IPS-15b (cell line): ENCODE data around the gene RAB41.
"Not testable (repeated sequence)": the region's sequence is repeated elsewhere in the genome, so short reads cannot be mapped to it uniquely, and the experiment has no call there.

Experiments used
- H3K27me3 ChIP-seq: one replicate; pipeline ENCODE4 v1.6.1; 2013; ENCODE audit warnings: low read length; ENCODE audit not compliant: control insufficient read depth, insufficient read depth
- H3K36me3 ChIP-seq: one replicate; pipeline ENCODE4 v1.6.1; 2013; ENCODE audit warnings: low read length; ENCODE audit not compliant: control insufficient read depth, insufficient read depth
- H3K4me1 ChIP-seq: one replicate; pipeline ENCODE4 v1.6.1; 2013; ENCODE audit warnings: mild to moderate bottlenecking, low read length; ENCODE audit not compliant: control insufficient read depth, insufficient read depth
- H3K4me3 ChIP-seq: one replicate; pipeline ENCODE4 v1.5.1; 2013; ENCODE audit warnings: low read depth, low read length
- H3K9ac ChIP-seq: one replicate; pipeline ENCODE4 v1.6.1; 2013; ENCODE audit warnings: low read depth, mild to moderate bottlenecking, low read length
- H3K9me3 ChIP-seq: one replicate; pipeline ENCODE4 v1.6.1; 2013; ENCODE audit warnings: mild to moderate bottlenecking, low read length; ENCODE audit not compliant: control insufficient read depth, insufficient read depth

Gene RAB41

DNA sequence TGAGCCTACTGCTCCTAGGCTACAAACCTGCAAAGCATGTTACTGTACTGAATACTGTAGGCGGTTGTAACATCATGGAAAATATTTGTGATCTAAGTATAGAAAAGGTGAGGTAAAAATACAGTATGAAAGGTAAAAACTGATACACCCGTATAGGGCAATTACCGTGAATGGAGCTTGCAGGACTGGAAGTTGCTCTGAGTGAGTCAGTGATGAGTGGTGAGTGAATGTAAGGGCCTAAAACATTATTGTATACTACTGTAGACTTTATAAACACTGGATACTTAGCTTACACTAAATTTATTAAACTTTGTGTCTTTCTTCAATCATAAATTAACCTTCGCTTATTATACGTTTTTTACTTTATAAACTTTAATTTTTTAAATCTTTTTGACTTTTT is 11.6 kb downstream of the RAB41 start:
- H3K4me1 ChIP-seq: peaks cover 3% of the 10 kb centered on the region
- no peak overlapping the region for H3K9ac ChIP-seq
- H3K9me3 ChIP-seq: no peaks in the 10 kb centered on the region
- no peaks in the 10 kb centered on the region for H3K27me3 ChIP-seq
- peaks cover 3% of the 10 kb centered on the region for H3K36me3 ChIP-seq
- H3K4me3 ChIP-seq: no peak overlapping the region

DNA sequence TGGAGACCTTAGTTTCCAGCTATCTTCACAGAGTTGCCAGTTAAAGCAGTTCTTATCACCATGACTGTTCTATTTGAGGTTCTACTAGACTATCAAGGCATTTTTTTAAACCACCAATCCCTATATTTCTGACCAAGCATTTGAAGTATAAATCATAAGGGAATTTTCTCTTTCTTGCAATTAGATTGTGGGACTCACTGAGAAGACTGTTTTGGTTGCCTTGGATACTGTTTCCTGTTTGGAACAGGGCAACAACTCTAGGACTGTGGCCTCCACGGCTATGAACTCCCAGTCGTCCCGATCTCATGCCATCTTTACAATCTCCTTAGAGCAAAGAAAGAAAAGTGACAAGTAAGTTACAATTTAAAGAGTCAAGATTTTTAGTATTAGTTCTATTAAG is 19.7 kb downstream of the RAB41 start:
- H3K4me1 ChIP-seq: no peaks in the 10 kb centered on the region
- peaks cover 4% of the 10 kb centered on the region for H3K9me3 ChIP-seq
- no peaks in the 10 kb centered on the region for H3K27me3 ChIP-seq
- no peak overlapping the region for H3K4me3 ChIP-seq
- H3K36me3 ChIP-seq: peaks cover 3% of the 10 kb centered on the region
- no peak overlapping the region for H3K9ac ChIP-seq

- Histone ChIP-seq H3K4me1 (no peaks in the 10 kb centered on the region), H3K36me3 (no peaks in the 10 kb centered on the region), H3K27me3 (no peaks in the 10 kb centered on the region)
Measured at GRCh38 chrX:70313503-70313902, 31.5 kb downstream of the RAB41 start.

GRCh38 chrX:70322784-70323183 is 40.8 kb downstream of the RAB41 start:
- Histone ChIP-seq H3K9me3 (peaks cover 3% of the 10 kb centered on the region), H3K9ac (no peak overlapping the region), H3K27me3 (no peaks in the 10 kb centered on the region), H3K4me3 (no peak overlapping the region), H3K36me3 (no peaks in the 10 kb centered on the region), H3K4me1 (no peaks in the 10 kb centered on the region)

More at GRCh38 chrX:70313503-70313902, 31.5 kb downstream of the RAB41 start:
- no peaks in the 10 kb centered on the region for H3K9me3 ChIP-seq
- no peak overlapping the region for H3K4me3 ChIP-seq
- H3K9ac ChIP-seq: no peak overlapping the region

DNA sequence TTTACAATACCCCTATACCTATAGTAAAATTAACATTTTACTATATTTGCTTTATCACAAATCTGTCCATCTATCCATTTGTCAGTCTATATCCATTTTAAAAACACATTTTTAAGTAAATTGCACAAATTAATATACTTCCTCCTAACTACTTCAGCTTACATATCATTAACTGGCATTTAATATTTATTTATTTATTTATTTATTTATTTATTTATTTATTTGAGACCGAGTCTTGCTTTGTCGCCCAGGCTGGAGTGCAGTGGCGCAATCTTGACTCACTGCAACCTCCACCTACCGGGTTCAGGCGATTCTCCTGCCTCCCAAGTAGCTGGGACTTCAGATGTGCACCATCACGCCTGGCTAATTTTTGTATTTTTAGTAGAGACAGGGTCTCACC is 41.7 kb downstream of the RAB41 start:
- not testable (repeated sequence) for H3K4me3 ChIP-seq

GRCh38 chrX:70324326-70324725 is 42.4 kb downstream of the RAB41 start:
- no peaks in the 10 kb centered on the region for H3K4me1 ChIP-seq

More for the DNA sequence above, 41.7 kb downstream of the RAB41 start:
- H3K9me3 ChIP-seq, H3K36me3 ChIP-seq, H3K27me3 ChIP-seq, H3K4me1 ChIP-seq, H3K9ac ChIP-seq: not testable (repeated sequence)

GRCh38 chrX:70331161-70331560 is 49.2 kb downstream of the RAB41 start:
- no peaks in the 10 kb centered on the region for H3K27me3 ChIP-seq
- no peak overlapping the region for H3K9ac ChIP-seq
- no peak overlapping the region for H3K4me3 ChIP-seq
- H3K4me1 ChIP-seq: no peaks in the 10 kb centered on the region
- H3K9me3 ChIP-seq: no peaks in the 10 kb centered on the region
- no peaks in the 10 kb centered on the region for H3K36me3 ChIP-seq

More at GRCh38 chrX:70324326-70324725, 42.4 kb downstream of the RAB41 start:
- H3K9ac ChIP-seq: no peak overlapping the region
- H3K9me3 ChIP-seq: peaks cover 3% of the 10 kb centered on the region
- no peaks in the 10 kb centered on the region for H3K27me3 ChIP-seq
- no peaks in the 10 kb centered on the region for H3K36me3 ChIP-seq
- H3K4me3 ChIP-seq: no peak overlapping the region

GRCh38 chrX:70332600-70332999 is 50.6 kb downstream of the RAB41 start:
- Histone ChIP-seq H3K9me3 (no peaks in the 10 kb centered on the region), H3K36me3 (no peaks in the 10 kb centered on the region), H3K9ac (no peak overlapping the region), H3K4me3 (no peak overlapping the region), H3K4me1 (no peaks in the 10 kb centered on the region), H3K27me3 (no peaks in the 10 kb centered on the region)
